ENCODE measurements around the gene ZNF836. TPM values are rescaled to one million over a fixed set of nuclear protein-coding genes. Genes with fewer than 3 reads are reported as not detected.

Gene ZNF836
- total and polyA plus RNA-seq, 2 of the 13 experiments (the other 11 are each of a cell fraction or from before 2014, with no cell fraction given), result 1.6 to 5.3 TPM

DNA sequence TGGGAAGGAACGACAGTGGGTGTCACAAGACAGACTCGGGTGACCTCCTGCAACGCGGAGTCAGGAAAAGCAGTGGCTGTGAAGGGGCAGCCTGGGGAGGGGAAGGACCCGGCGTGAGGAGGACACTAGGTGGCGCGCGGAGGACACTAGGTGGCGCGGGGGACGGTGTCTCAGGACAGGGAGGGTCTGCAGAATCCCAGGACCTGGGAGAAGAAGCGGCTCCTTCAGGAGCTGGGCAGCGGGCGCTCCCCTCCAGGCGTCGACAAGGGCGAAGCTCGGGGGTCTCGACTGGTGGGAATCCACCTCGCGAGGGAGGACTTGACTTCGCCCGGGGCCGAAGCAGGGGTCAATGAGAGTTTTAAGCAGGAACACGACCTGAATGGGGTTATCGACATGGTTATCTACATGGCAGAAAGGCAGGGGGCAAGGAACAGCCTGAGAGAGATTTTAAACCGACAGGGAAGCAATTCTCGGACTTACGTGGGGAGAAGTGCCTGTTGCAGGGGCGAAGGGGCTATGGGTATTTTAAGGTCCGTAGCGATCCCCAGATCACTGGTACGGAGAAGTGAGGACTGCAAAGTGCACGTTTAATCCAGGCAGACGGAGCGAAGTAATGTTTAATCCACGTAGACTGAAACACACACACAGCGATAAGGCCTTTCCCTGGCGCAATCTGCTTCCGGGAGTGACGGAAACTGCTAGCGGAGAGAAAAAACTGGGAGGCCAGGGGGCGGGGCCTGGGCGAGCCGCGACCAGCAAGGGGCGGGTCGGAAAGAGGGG is 32.0 kb downstream of the ZNF836 start, which contains the start of gene ZNF616 (continued):
- TF ChIP-seq, protein P1, sequence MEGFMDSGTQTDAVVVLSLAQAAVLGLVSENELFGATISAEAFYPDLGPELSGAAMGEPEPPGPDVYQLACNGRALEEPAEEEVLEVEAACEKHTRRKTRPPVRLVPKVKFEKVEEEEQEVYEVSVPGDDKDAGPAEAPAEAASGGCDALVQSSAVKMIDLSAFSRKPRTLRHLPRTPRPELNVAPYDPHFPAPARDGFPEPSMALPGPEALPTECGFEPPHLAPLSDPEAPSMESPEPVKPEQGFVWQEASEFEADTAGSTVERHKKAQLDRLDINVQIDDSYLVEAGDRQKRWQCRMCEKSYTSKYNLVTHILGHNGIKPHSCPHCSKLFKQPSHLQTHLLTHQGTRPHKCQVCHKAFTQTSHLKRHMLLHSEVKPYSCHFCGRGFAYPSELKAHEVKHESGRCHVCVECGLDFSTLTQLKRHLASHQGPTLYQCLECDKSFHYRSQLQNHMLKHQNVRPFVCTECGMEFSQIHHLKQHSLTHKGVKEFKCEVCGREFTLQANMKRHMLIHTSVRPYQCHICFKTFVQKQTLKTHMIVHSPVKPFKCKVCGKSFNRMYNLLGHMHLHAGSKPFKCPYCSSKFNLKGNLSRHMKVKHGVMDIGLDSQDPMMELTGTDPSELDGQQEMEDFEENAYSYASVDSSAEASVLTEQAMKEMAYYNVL (CRISPR knock-in tag; IDR thresholded peaks at IDR 0.05; ENCODE audit: borderline replicate concordance), result peak; percentile 61; the same call in 1 of the 2 replicates
- no peak for TF ChIP-seq ZNF644 (CRISPR knock-in tag; IDR thresholded peaks at IDR 0.05; ENCODE audit: low read depth)
- TF ChIP-seq NONO (IDR thresholded peaks at IDR 0.05), result no peak
- TF ChIP-seq NONO (CRISPR knock-in tag; conservative IDR thresholded peaks at IDR 0.05), result 0 out of 2 replicates have a peak, but pooled peaks have one; percentile 4
- TF ChIP-seq, protein P2, sequence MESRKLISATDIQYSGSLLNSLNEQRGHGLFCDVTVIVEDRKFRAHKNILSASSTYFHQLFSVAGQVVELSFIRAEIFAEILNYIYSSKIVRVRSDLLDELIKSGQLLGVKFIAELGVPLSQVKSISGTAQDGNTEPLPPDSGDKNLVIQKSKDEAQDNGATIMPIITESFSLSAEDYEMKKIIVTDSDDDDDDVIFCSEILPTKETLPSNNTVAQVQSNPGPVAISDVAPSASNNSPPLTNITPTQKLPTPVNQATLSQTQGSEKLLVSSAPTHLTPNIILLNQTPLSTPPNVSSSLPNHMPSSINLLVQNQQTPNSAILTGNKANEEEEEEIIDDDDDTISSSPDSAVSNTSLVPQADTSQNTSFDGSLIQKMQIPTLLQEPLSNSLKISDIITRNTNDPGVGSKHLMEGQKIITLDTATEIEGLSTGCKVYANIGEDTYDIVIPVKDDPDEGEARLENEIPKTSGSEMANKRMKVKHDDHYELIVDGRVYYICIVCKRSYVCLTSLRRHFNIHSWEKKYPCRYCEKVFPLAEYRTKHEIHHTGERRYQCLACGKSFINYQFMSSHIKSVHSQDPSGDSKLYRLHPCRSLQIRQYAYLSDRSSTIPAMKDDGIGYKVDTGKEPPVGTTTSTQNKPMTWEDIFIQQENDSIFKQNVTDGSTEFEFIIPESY (CRISPR knock-in tag; IDR thresholded peaks at IDR 0.05), result no peak
- TF ChIP-seq, protein P3, sequence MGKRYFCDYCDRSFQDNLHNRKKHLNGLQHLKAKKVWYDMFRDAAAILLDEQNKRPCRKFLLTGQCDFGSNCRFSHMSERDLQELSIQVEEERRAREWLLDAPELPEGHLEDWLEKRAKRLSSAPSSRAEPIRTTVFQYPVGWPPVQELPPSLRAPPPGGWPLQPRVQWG (CRISPR knock-in tag; IDR thresholded peaks at IDR 0.05; ENCODE audit: borderline replicate concordance, low read depth), result no peak
- TF ChIP-seq, protein P4, sequence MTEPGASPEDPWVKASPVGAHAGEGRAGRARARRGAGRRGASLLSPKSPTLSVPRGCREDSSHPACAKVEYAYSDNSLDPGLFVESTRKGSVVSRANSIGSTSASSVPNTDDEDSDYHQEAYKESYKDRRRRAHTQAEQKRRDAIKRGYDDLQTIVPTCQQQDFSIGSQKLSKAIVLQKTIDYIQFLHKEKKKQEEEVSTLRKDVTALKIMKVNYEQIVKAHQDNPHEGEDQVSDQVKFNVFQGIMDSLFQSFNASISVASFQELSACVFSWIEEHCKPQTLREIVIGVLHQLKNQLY (CRISPR knock-in tag; IDR thresholded peaks at IDR 0.05), result no peak
- TF ChIP-seq ZNF350 (CRISPR knock-in tag; IDR thresholded peaks at IDR 0.05; ENCODE audit: borderline replicate concordance, low read depth), result no peak
- no peak for TF ChIP-seq ZNF839 (CRISPR knock-in tag; IDR thresholded peaks at IDR 0.05; ENCODE audit: borderline replicate concordance)
- TF ChIP-seq, protein P5, sequence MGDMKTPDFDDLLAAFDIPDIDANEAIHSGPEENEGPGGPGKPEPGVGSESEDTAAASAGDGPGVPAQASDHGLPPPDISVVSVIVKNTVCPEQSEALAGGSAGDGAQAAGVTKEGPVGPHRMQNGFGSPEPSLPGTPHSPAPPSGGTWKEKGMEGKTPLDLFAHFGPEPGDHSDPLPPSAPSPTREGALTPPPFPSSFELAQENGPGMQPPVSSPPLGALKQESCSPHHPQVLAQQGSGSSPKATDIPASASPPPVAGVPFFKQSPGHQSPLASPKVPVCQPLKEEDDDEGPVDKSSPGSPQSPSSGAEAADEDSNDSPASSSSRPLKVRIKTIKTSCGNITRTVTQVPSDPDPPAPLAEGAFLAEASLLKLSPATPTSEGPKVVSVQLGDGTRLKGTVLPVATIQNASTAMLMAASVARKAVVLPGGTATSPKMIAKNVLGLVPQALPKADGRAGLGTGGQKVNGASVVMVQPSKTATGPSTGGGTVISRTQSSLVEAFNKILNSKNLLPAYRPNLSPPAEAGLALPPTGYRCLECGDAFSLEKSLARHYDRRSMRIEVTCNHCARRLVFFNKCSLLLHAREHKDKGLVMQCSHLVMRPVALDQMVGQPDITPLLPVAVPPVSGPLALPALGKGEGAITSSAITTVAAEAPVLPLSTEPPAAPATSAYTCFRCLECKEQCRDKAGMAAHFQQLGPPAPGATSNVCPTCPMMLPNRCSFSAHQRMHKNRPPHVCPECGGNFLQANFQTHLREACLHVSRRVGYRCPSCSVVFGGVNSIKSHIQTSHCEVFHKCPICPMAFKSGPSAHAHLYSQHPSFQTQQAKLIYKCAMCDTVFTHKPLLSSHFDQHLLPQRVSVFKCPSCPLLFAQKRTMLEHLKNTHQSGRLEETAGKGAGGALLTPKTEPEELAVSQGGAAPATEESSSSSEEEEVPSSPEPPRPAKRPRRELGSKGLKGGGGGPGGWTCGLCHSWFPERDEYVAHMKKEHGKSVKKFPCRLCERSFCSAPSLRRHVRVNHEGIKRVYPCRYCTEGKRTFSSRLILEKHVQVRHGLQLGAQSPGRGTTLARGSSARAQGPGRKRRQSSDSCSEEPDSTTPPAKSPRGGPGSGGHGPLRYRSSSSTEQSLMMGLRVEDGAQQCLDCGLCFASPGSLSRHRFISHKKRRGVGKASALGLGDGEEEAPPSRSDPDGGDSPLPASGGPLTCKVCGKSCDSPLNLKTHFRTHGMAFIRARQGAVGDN (CRISPR knock-in tag; IDR thresholded peaks at IDR 0.05), result peak; percentile 80
- peak; percentile 51; the same call in 1 of the 2 replicates for TF ChIP-seq ZNF605 (CRISPR knock-in tag; IDR thresholded peaks at IDR 0.05)
- TF ChIP-seq ZFP36 (IDR thresholded peaks at IDR 0.05; ENCODE audit: borderline replicate concordance, low read depth, low read length, partially characterized antibody), result no peak
- peak; percentile 89; the same call in 1 of the 2 replicates for TF ChIP-seq ZNF670 (CRISPR knock-in tag; IDR thresholded peaks at IDR 0.05; ENCODE audit: borderline replicate concordance)
- TF ChIP-seq FOXK2 (IDR thresholded peaks at IDR 0.05), result no peak
- TF ChIP-seq ZNF124 (CRISPR knock-in tag; IDR thresholded peaks at IDR 0.05), result no peak
- TF ChIP-seq, protein P6, sequence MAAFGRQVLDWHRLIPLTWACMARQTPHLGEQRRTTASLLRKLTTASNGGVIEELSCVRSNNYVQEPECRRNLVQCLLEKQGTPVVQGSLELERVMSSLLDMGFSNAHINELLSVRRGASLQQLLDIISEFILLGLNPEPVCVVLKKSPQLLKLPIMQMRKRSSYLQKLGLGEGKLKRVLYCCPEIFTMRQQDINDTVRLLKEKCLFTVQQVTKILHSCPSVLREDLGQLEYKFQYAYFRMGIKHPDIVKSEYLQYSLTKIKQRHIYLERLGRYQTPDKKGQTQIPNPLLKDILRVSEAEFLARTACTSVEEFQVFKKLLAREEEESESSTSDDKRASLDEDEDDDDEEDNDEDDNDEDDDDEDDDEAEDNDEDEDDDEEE (CRISPR knock-in tag; IDR thresholded peaks at IDR 0.05), result peak; percentile 19; the same call in 1 of the 2 replicates
- TF ChIP-seq ISX (CRISPR knock-in tag; conservative IDR thresholded peaks at IDR 0.05), result no peak
- no peak for TF ChIP-seq FLYWCH1 (CRISPR knock-in tag; IDR thresholded peaks at IDR 0.05)

All from HepG2 (cell line).